IPS-18c (cell line): Measurements from ENCODE around the gene ALAS1.
"Not testable (repeated sequence)": the region's sequence is repeated elsewhere in the genome, so short reads cannot be mapped to it uniquely, and the experiment has no call there.

ENCODE experiments used
- H3K4me3 ChIP-seq: 2 replicates; pipeline ENCODE4 v1.7.0; 2013; ENCODE audit warnings: low read depth, mild to moderate bottlenecking, low read length, moderate library complexity; ENCODE audit not compliant: insufficient read depth
- H3K9me3 ChIP-seq: one replicate; pipeline ENCODE4 v1.6.1; 2013; ENCODE audit warnings: mild to moderate bottlenecking, low read length, moderate library complexity; ENCODE audit not compliant: control insufficient read depth, insufficient read depth

ALAS1 gene

GRCh38 chr3:52174896-52175295, 23.1 kb upstream of the ALAS1 start:
- no peak overlapping the region for H3K4me3 ChIP-seq
- no peaks in the 10 kb centered on the region for H3K9me3 ChIP-seq

DNA sequence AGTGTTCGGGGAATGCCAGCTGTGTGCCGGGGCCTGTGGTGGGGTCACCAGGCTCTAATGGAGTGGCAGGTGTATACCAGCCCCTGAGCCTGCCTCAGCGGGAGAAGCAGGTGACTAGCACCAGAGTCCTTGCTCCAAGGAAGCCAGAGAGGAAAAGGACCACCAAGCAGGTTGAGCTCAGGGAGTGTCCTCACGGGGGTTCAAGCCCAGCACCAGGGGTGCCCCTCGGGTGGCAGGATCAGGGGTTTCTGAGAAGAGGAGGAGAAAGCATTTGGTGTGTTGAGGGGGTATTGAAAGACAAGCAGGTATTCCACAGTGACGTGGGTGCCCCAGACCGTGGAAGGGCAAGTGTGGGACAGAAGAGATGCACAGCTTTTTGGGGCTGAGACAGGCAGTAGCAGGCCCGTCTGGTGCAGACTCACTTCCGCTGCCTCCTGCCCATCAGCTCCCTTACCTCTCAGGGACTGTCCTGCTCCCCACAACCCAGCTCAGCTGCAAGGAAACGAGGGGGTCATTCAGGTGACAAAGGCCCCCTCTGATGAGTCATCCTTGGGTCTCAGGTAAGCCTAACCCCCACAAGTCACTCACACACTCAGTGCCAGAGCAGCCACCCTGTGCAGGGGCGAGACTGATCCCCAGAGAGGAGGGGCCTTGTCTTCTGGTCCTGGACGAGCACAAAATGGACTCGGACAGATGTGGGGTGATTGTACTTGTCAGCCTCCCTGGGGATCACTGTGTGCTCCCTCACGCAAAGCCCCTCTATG, 22.4 kb upstream of the ALAS1 start:
- Histone ChIP-seq H3K9me3 (no peaks in the 10 kb centered on the region), H3K4me3 (no peak overlapping the region)

DNA sequence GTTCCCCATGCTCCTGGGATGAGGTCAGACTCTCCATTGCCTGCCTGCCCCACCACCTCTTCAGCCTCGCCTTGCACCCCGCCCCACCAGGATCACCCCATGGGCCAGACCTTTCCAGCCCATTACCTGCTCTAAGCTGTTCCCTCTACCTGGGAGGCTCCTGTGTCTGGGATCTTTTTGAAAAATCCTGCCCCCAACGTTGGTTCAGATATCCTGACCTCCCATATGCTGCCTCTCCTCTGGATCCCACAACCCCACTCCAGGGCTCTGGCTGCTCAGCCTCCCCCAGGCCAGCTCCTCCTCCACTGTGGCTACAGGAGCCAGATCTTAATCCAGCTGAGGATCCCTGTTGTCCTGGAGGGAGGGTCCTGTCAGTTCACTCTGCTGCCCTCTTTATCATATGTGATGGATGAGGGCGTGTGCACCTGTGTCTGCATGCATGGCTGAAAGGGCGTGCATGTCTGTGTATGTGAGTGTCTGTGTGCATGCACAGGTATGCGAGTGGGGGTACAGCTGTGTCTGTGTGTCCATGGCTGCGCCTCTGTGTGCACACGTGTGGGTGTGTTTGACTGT, 21.7 kb upstream of the ALAS1 start:
- Histone ChIP-seq H3K9me3 (no peaks in the 10 kb centered on the region), H3K4me3 (no peak overlapping the region)

GRCh38 chr3:52176951-52177700, 20.8 kb upstream of the ALAS1 start:
- H3K4me3 ChIP-seq = no peak overlapping the region
- no peaks in the 10 kb centered on the region for H3K9me3 ChIP-seq

DNA sequence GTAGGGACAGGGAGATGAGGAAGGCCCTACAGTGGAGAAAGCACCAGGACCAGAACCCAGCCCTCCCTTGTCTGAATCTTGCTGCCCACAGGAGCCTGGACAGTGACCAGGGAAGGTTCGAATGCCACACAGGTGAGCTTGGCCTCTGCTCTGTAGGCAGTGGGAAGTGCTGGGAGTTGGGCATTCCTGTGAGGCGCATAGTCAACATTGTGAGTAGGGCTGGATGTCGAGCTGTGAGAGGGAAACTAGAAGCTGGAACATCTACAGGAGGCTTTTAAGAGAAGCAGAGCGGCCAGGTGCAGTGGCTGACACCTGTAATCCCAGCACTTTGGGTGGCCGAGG, 20.3 kb upstream of the ALAS1 start:
- H3K4me3 ChIP-seq = no peak overlapping the region

GRCh38 chr3:52178126-52178525, 19.8 kb upstream of the ALAS1 start:
- not testable (repeated sequence) for H3K4me3 ChIP-seq, H3K9me3 ChIP-seq

More for the DNA sequence above, 20.3 kb upstream of the ALAS1 start:
- no peaks in the 10 kb centered on the region for H3K9me3 ChIP-seq

DNA sequence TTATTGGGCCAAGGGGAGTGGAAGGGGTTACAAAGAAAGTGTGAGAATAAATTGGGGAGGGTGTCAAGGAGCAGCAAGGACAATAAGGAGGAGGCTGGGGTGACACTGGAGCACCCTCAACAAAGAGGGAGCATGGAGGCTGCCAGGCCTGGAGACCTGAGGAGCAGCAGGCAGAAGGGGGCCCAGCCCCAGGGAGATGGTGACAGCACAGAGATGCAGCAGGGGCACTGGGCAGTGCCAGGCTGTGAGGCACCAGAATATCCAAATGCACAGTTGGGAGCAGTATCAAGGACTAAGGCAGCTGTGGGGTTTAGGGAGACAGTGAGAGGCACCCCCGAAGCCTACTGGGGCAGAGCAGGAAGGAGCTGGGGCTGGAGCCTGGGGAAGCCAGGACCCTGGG, 19.4 kb upstream of the ALAS1 start:
- Histone ChIP-seq H3K4me3 (no peak overlapping the region), H3K9me3 (no peaks in the 10 kb centered on the region)

GRCh38 chr3:52181543-52181942, 16.4 kb upstream of the ALAS1 start:
- Histone ChIP-seq H3K9me3 (no peaks in the 10 kb centered on the region), H3K4me3 (no peak overlapping the region)

DNA sequence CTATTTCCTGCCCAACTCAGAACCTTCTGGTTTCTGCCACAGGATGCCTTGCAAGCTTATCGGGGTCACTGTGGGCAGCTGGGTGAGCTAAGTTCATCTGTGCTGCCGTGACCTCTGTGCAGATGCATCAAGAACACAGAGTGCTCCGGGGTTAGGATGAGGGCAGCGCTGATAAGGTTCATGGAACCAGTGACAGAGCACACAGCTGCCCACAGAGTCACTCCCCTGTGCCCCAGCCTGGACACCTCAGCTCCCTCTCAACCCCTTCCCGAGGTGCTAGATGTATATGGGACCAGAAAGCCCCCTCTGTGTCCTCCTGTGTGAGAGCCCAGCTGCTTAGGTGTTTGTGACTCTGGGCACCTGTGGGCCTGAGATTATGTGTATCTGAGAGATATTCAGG, 15.8 kb upstream of the ALAS1 start:
- H3K4me3 ChIP-seq = no peak overlapping the region
- H3K9me3 ChIP-seq = no peaks in the 10 kb centered on the region

GRCh38 chr3:52182691-52183090, 15.3 kb upstream of the ALAS1 start:
- no peak overlapping the region for H3K4me3 ChIP-seq
- H3K9me3 ChIP-seq = no peaks in the 10 kb centered on the region

GRCh38 chr3:52183786-52184445, 14.0 kb upstream of the ALAS1 start:
- H3K4me3 ChIP-seq = no peak overlapping the region
- no peaks in the 10 kb centered on the region for H3K9me3 ChIP-seq

DNA sequence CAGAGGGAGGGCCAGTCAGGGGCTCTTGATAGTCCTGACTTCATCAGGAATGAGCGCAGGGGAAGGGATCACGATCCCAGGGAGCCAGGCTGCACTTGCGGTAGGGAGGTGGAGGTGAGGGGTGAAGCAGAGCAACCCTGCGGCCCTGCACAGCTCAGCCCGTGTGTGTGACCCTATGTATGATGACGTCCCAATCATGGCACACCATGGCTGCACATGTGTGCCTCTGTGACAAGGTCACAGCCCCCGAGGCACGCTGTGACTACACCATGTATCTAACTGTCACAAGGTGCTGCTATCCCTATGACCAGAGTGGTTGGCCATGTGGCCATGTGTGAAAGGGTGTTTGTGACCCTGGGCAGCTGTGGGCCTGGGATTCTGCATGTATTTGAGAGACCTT, 13.3 kb upstream of the ALAS1 start:
- Histone ChIP-seq H3K9me3 (no peaks in the 10 kb centered on the region), H3K4me3 (no peak overlapping the region)

GRCh38 chr3:52185311-52185710, 12.6 kb upstream of the ALAS1 start:
- Histone ChIP-seq H3K4me3 (no peak overlapping the region), H3K9me3 (no peaks in the 10 kb centered on the region)

- H3K9me3 ChIP-seq = no peaks in the 10 kb centered on the region
- H3K4me3 ChIP-seq = no peak overlapping the region
Measured at GRCh38 chr3:52185837-52186236, 12.1 kb upstream of the ALAS1 start.

DNA sequence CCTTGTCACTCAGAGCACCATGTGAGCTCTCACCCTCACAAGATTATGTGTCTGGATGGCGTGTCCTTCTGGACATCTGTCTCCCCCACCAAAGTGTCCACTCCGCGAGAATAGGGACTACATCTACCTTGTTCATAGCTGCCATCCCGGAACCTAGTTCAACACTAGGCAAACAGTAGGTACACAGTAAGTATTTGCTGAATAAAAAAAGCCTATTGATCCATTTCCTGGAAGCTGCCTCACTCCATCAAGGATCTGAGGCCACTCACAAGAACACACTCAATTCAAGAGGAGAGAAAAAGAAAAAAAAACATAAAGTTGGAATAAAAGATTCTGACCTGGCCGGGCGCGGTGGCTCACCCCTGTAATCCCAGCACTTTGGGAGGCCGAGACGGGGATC, 11.2 kb upstream of the ALAS1 start:
- no peaks in the 10 kb centered on the region for H3K9me3 ChIP-seq
- H3K4me3 ChIP-seq = no peak overlapping the region

DNA sequence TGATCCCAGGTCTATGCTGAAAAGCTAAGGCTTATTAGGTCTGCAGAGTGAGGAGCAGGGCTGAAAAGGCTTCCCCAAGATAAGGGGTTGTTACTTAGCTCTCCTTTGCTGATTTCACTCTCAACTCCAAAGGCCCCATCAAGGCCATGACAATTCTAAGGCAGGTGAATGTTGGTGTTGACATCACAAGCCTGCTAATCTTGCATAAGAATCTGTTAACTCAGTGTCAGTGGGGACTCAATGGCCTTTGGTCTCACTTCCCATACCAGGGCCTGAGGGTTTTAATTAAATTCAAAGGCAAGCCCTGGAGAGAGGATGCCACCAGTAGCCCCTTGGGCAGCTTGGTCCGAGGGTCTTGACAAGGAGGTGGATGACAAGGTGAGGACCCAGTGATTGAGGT, 9.4 kb upstream of the ALAS1 start:
- H3K9me3 ChIP-seq = no peaks in the 10 kb centered on the region
- H3K4me3 ChIP-seq = no peak overlapping the region

- no peak overlapping the region for H3K4me3 ChIP-seq
Measured at GRCh38 chr3:52190294-52191074, 7.5 kb upstream of the ALAS1 start.

More at GRCh38 chr3:52190294-52191074, 7.5 kb upstream of the ALAS1 start:
- H3K9me3 ChIP-seq = no peaks in the 10 kb centered on the region
